ENCODE measurements around the gene TRIM33.
"Not testable (repeated sequence)": the region's sequence is repeated elsewhere in the genome, so short reads cannot be mapped to it uniquely, and the experiment has no call there.

The TRIM33 gene

GRCh38 chr1:114510274-114511031 lies 550 bp downstream of the TRIM33 start:
- DNase-seq (ENCODE audit: low read depth): peak; percentile 4

GRCh38 chr1:114509596-114510273 lies 1.3 kb downstream of the TRIM33 start:
- DNase-seq (ENCODE audit: low read depth): no peak

GRCh38 chr1:114508386-114508898 lies 2.6 kb downstream of the TRIM33 start:
- no peak for DNase-seq (ENCODE audit: low read depth)

GRCh38 chr1:114507513-114507912 lies 3.5 kb downstream of the TRIM33 start:
- DNase-seq (ENCODE audit: low read depth): no peak

DNA sequence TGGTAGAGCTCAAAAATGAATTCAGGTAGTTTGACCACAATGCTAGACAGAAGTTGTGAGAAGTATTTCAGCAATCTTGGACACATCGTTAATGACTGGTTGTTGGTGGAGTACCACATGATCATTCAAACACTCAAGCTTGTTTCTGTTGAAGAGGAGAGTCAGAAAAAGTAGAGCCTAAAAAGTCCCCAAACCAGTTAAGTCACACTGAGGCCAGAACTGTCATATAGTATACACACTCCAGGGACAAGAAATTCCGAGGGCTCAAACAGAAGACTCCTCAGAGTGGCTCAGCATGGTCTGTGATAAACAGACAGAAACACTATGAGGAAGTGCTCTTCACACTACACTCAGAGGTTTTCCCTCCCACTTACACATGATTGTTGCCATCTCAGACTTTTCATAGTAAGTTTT lies 5.8 kb downstream of the TRIM33 start:
- no peak for DNase-seq (ENCODE audit: low read depth)

GRCh38 chr1:114503916-114504422 lies 7.0 kb downstream of the TRIM33 start:
- no peak for DNase-seq (ENCODE audit: low read depth)

DNA sequence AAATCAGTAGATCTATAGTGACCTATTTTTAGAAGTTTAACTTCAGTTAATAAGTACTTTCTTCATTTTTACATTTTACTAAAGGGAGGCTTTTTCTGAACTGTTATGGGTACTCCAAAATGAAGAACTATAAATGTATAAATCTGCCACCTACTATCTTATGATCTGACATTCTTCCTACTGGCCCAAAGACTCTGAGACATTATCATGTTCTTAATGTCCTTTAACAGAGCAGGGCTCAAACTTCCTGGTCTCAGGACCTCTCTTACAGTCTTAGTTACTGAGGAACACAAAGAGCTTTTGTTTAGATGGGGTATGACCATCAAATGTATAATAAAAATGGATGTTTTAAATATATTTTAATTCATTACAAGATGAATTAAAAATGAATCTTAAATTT lies 8.9 kb downstream of the TRIM33 start:
- no peak for DNase-seq (ENCODE audit: low read depth)

- no peak for DNase-seq (ENCODE audit: low read depth)
Measured at GRCh38 chr1:114499478-114499877, 11.5 kb downstream of the TRIM33 start.

DNA sequence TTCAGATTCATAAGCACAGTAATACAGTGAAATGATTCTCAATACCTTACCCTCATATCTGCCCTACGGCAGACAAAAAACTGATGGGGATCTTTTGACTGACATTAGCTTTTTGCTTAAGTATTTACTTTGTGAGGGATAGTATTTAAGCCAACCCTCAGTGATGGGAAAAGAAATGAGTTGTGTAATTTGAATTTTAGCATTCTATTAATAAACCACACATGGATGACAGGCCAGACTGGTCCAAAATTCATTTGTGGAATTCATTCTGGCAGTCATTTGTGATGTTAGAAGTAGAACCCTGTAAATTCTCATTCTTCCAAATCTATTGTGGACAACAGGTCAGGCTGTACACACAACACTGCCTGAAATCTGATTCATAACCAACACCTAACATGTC lies 14.9 kb downstream of the TRIM33 start:
- no peak for DNase-seq (ENCODE audit: low read depth)

DNA sequence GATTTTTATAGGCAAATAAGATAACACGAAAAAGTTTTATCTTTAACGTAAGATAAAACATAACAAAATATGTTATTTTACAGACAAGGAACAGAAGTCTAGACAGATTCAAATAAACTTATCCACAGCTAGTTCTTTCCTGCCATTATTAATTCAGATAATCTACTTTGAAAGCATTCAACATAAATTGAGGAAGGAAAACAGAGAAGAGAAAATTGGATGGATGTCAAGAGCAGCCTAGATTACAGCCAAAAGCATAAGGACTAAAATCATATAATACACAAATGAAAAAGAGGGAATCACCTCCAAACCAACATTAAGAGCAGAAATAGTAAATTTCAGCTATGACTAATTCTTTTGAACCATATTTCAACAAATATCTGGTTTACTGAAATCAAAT lies 15.5 kb downstream of the TRIM33 start:
- no peak for DNase-seq (ENCODE audit: low read depth)

GRCh38 chr1:114492978-114493377 lies 18.0 kb downstream of the TRIM33 start:
- no peak for DNase-seq (ENCODE audit: low read depth)

GRCh38 chr1:114490274-114490693 lies 20.7 kb downstream of the TRIM33 start:
- no peak for DNase-seq (ENCODE audit: low read depth)

DNA sequence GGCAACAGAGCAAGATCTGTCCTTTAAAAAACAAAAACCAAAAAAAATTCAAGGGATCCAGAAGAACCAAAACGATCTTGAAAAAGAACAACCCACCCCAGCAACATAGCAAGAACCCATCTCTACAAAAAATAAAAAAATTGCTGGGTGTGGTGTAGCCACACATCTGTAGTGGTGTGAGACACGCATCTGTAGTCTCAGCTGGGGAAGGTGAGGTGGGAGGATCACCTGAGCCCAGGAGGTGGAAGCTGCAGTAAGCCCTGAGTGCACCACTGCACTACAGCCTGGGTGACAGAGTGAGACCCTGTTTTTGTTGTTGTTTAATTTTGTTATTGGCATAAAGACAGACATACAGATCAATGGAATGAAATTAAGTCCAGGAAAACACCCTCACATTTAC lies 22.3 kb downstream of the TRIM33 start:
- no peak for DNase-seq (ENCODE audit: low read depth)

- DNase-seq (ENCODE audit: low read depth): no peak
Measured at GRCh38 chr1:114485286-114485685, 25.7 kb downstream of the TRIM33 start.

DNA sequence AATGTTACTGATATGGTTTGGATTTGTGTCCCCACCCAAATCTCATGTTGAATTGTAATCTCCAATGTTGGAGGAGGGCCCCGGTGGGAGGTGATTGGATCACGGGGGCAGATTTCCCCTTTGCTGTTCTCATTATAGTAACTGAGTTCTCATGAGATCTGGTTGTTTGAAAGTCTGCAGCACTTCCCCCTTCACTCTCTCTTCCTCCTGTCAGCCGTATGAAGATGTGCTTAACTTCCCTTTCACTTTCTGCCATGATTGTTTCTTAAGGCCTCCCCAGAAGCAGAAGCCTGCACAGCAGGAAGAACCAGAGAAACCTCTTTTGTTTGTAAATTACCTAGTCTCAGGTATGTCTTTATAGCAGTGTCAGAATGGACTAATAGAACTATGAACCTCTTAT lies 28.4 kb downstream of the TRIM33 start:
- DNase-seq (ENCODE audit: low read depth): no peak

- DNase-seq (ENCODE audit: low read depth): not testable (repeated sequence)
Measured at GRCh38 chr1:114479636-114480035, 31.4 kb downstream of the TRIM33 start.

DNA sequence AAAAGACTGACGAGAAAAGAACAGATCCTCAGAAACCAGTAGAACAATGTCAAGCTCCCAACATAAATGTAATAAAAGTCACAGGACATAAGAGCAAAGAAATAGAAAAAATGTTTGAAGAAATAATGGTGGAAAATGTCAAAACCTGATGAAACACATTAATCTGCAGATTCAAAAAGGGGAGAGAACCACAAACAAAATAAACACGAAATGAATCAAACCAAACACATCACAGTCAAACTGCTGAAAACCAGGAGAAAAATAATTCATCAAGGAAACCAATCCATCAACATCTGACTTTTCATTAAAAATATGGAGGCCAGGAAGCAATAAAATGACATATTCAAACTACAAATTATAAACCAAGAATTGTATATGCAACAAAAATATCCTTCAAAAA lies 31.9 kb downstream of the TRIM33 start:
- no peak for DNase-seq (ENCODE audit: low read depth)

- DNase-seq (ENCODE audit: low read depth): no peak
Measured at GRCh38 chr1:114473796-114474195, 37.2 kb downstream of the TRIM33 start.

- no peak for DNase-seq (ENCODE audit: low read depth)
Measured at GRCh38 chr1:114472408-114472807, 38.6 kb downstream of the TRIM33 start.

DNA sequence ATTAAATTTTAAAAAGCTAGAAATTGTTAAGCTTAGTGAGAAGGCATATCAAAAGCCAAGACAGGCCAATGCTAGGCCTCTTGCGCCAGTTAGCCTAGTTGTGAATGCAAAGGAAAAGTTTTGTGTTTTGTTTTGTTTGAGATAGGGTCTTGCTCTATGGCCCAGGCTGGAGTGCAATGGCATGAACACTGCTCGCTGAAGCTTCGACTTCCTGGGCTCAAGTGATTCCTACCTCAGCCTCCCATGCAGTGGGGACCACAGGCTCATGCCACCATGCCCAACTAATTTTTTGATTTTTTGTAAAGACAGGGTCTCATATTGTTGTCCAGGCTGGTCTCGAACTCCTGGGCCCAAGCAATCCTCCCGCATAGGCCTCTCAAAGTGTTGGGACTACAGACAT lies 40.3 kb downstream of the TRIM33 start:
- DNase-seq (ENCODE audit: low read depth): no peak

DNA sequence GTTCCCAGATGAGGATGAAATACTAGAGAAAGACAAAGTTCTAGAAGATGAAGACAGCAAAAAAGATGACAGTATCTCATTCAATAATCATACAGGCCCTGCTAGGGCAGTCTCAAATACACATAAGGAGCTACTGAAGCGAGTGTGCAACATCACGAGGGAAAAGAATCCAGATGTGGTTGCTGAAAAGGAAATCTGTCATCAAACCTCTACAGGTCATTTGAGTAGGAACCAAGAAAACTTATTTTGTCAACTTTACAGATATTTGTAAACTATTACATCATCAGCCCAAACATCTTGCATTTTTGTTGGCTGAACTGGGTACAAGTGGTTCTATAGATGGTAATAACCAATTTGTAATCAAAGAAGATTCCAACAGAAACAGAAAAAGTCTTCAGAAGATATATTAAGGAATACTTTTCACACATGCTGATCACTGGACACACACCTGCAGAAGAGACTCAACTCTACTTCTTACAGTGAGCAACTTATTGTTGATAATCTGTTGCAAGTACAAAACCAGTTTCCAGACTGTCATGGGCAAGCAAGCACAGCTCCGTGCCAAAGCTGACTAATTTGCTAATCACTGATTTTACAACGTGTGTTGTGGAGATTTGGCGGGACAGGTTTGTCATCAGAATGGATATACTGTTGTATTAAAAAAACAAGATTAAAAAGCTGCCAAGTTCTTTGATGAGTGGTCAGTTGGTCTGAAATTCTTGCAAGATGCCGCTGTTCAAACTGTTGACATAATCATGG lies 42.1 kb downstream of the TRIM33 start:
- no peak for DNase-seq (ENCODE audit: low read depth)

DNA sequence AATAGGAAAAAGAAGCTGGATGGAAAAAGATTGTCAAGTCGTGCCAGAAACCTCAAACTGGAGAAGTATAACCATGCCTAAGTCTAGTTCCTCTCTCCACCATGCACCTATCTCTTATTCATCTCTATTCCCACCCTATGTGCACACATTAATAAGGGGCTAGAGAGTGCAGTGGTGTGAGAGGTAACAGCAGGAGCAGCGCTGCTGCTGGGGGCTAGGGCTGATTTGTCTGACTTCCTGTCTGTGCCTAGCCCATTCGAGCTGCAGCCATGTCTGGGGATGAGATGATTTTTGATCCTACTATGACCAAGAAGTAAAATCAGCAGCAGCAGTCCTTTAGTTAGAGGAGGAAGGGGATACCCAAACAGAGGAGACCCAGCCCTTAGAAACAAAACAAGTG lies 43.0 kb downstream of the TRIM33 start:
- no peak for DNase-seq (ENCODE audit: low read depth)

GRCh38 chr1:114467491-114467890 lies 43.5 kb downstream of the TRIM33 start:
- DNase-seq (ENCODE audit: low read depth): no peak

Data from T-helper 22 cell (primary cell).